IMR-90 (cell line): Measurements from ENCODE around the gene CMTR1. TPM values are rescaled to one million over a fixed set of nuclear protein-coding genes. Genes with fewer than 3 reads are reported as not detected.

Source experiments
- ATAC-seq: fragments of 200-7000 bp; cut with Tn5 transposase; 2 replicates; pipeline ENCODE4 v1.9.1; 2020; ENCODE audit warnings: low read depth, mild to moderate bottlenecking, moderate library complexity
- BruUV-seq: library from RNA; stranded (reverse); fragments of 400-500 nt; replicated peaks from 2 replicates; lab custom pipeline; 2021; lab: Mats Ljungman, UMichigan
- CTCF ChIA-PET: fragments of 300-600 bp; formaldehyde crosslinking; extraction: SDS; loops from one replicate; lab custom pipeline; 2021; ENCODE audit warnings: antibody characterized with exemption; lab: Yijun Ruan, JAX
- POLR2A ChIA-PET: fragments of 300-600 bp; sonication (Branson Sonifier 250); formaldehyde crosslinking; loops from one replicate; lab custom pipeline; 2022; ENCODE audit warnings: antibody characterized with exemption; ENCODE audit not compliant: unreplicated experiment; lab: Charles Lee
- DNase-seq: peaks from one replicate; pipeline ENCODE4 v3.0.0; 2013
- H2AFZ ChIP-seq: replicated peaks from 2 replicates; pipeline ENCODE3; 2013; ENCODE audit warnings: low read length, mild to moderate bottlenecking; ENCODE audit not compliant: poor library complexity
- H2AK5ac ChIP-seq: 2 replicates; pipeline ENCODE4 v1.6.1; 2013; ENCODE audit warnings: low read depth, low read length, inconsistent platforms
- H2AK9ac ChIP-seq: replicated peaks from 2 replicates; pipeline ENCODE3; 2013; ENCODE audit warnings: mild to moderate bottlenecking, low read depth, low read length, moderate library complexity; ENCODE audit not compliant: poor library complexity
- H2BK120ac ChIP-seq: 2 replicates; pipeline ENCODE4 v1.6.1; 2013; ENCODE audit warnings: low read depth, low read length, inconsistent platforms
- H2BK15ac ChIP-seq: 3 replicates; pipeline ENCODE4 v1.6.1; 2013; ENCODE audit warnings: low read depth, low read length, inconsistent platforms
- H2BK20ac ChIP-seq: 2 replicates; pipeline ENCODE4 v1.6.1; 2013; ENCODE audit warnings: low read depth, mild to moderate bottlenecking, inconsistent platforms, low read length, moderate library complexity
- H2BK5ac ChIP-seq: 2 replicates; pipeline ENCODE4 v1.6.1; 2013; ENCODE audit warnings: mild to moderate bottlenecking, low read depth, low read length, inconsistent platforms; ENCODE audit not compliant: poor library complexity, severe bottlenecking
- H3K14ac ChIP-seq: replicated peaks from 2 replicates; pipeline ENCODE4 v1.6.1; 2013; ENCODE audit warnings: low read depth, low read length, inconsistent platforms
- H3K18ac ChIP-seq: 2 replicates; pipeline ENCODE4 v1.6.1; 2013; ENCODE audit warnings: low read depth, low read length, control low read depth
- H3K23ac ChIP-seq: 2 replicates; pipeline ENCODE4 v1.6.1; 2013; ENCODE audit warnings: low read depth, low read length, inconsistent platforms
- H3K27ac ChIP-seq: 2 replicates; pipeline ENCODE4 v1.5.1; 2013; ENCODE audit warnings: mild to moderate bottlenecking, control low read depth, low read length; ENCODE audit not compliant: insufficient read depth
- H3K27me3 ChIP-seq: 2 replicates; pipeline ENCODE4 v1.6.1; 2013; ENCODE audit warnings: low read length; ENCODE audit not compliant: control insufficient read depth, insufficient read depth
- H3K36me3 ChIP-seq: 2 replicates; pipeline ENCODE4 v1.6.1; 2013; ENCODE audit warnings: low read length, mixed read lengths; ENCODE audit not compliant: control insufficient read depth, insufficient read depth
- H3K4ac ChIP-seq: 2 replicates; pipeline ENCODE4 v1.6.1; 2013; ENCODE audit warnings: low read depth, low read length, inconsistent platforms
- H3K4me1 ChIP-seq: 2 replicates; pipeline ENCODE4 v1.6.1; 2013; ENCODE audit warnings: low read length, mixed read lengths; ENCODE audit not compliant: control insufficient read depth, insufficient read depth
- H3K4me2 ChIP-seq: 2 replicates; pipeline ENCODE4 v1.6.1; 2013; ENCODE audit warnings: low read depth, mild to moderate bottlenecking, control low read depth, low read length, moderate library complexity
- H3K4me3 ChIP-seq: 2 replicates; pipeline ENCODE4 v1.5.1; 2013; ENCODE audit warnings: low read depth, mild to moderate bottlenecking, control low read depth, low read length, moderate library complexity; ENCODE audit not compliant: insufficient read depth
- H3K56ac ChIP-seq: 2 replicates; pipeline ENCODE4 v1.6.1; 2013; ENCODE audit warnings: low read length, inconsistent platforms; ENCODE audit not compliant: insufficient read depth; ENCODE audit errors: extremely low read depth
- H3K79me1 ChIP-seq, 2 experiments: 2 replicates each; pipeline ENCODE4 v1.6.1; 2013; ENCODE audit warnings: low read length in 2 of 2, inconsistent platforms in 1 of 2, low read depth in 1 of 2
- H3K9ac ChIP-seq: 2 replicates; pipeline ENCODE4 v1.6.1; 2013; ENCODE audit warnings: low read depth, low read length, control low read depth
- H3K9me1 ChIP-seq: 2 replicates; pipeline ENCODE4 v1.6.1; 2013; ENCODE audit warnings: low read length, inconsistent platforms; ENCODE audit not compliant: insufficient read depth
- H3K9me3 ChIP-seq: 2 replicates; pipeline ENCODE4 v1.6.1; 2013; ENCODE audit warnings: low read length; ENCODE audit not compliant: control insufficient read depth, insufficient read depth
- H4K20me1 ChIP-seq: 2 replicates; pipeline ENCODE4 v1.6.1; 2013; ENCODE audit warnings: low read length, inconsistent platforms; ENCODE audit not compliant: insufficient read depth
- H4K5ac ChIP-seq: 2 replicates; pipeline ENCODE4 v1.6.1; 2013; ENCODE audit warnings: mild to moderate bottlenecking, low read depth, low read length, control low read depth
- H4K8ac ChIP-seq, 2 experiments: 2 replicates each; pipeline ENCODE4 v1.6.1; 2013; ENCODE audit warnings: low read depth in 2 of 2, low read length in 2 of 2, control low read depth in 1 of 2, inconsistent platforms in 1 of 2
- H4K91ac ChIP-seq: 2 replicates; pipeline ENCODE4 v1.6.1; 2013; ENCODE audit warnings: low read depth, low read length, inconsistent platforms; ENCODE audit not compliant: insufficient read depth
- CEBPB ChIP-seq: IDR thresholded peaks from 2 replicates; pipeline ENCODE4 v1.6.1; 2012; ENCODE audit warnings: low read depth, low read length, improper control_type of control experiment
- FOS ChIP-seq: fragments of 150-350 bp; IDR thresholded peaks from 2 replicates; pipeline ENCODE4 v1.6.1; 2016; ENCODE audit warnings: low read depth, low read length
- MAZ ChIP-seq: IDR thresholded peaks from 2 replicates; pipeline ENCODE4 v1.6.1; 2012; ENCODE audit warnings: low read depth, mild to moderate bottlenecking, low read length, improper control_type of control experiment, moderate library complexity, borderline replicate concordance
- RAD21 ChIP-seq: IDR thresholded peaks from 2 replicates; pipeline ENCODE4 v1.6.1; 2012; ENCODE audit warnings: low read length, improper control_type of control experiment
- WGBS, 2 experiments: methylation state at CpG; one replicate each; pipeline versions ENCODE4 v1.1.5 to v1.1.7; 2013; ENCODE audit warnings: missing lambda C conversion rate in 2 of 2; ENCODE audit not compliant: insufficient read length in 1 of 2; ENCODE audit errors: extremely low coverage in 2 of 2; 5-methylcytosine and 5-hydroxymethylcytosine counted together
- dilution Hi-C: fragments of 300-500 bp; cut with HindIII; formaldehyde crosslinking; loops from one replicate; pipeline ENCODE4 v1.14.3; 2018; ENCODE audit warnings: low sequenced_read_pairs; ENCODE audit not compliant: unreplicated experiment
- in situ Hi-C: fragments of 300-500 bp; cut with MboI; formaldehyde crosslinking; loops from 3 replicates; pipeline ENCODE4 v1.14.3; 2019; ENCODE audit warnings: low sequenced_read_pairs, inconsistent platforms, mixed read lengths
- intact Hi-C: fragments of 100-400 bp; cut with micrococcal nuclease; formaldehyde crosslinking; loops from 2 replicates; pipeline ENCODE4 v1.10.0; 2022
- polyA plus RNA-seq, 3 experiments: library from polyadenylated mRNA; depleted of rRNA; stranded (reverse); fragments of >200 nt; gene quantifications; 2 replicates each; pipeline ENCODE4 v1.2.3, GENCODE V29; 2012; ENCODE audit warnings: low replicate concordance in 1 of 3
- total RNA-seq: library from RNA; depleted of rRNA; stranded (reverse); fragments of >200 nt; gene quantifications from 2 replicates; pipeline ENCODE4 v1.2.3, GENCODE V29; 2012

CMTR1 gene
- total and polyA plus RNA-seq, 2 of the 4 experiments (the other 2 are of a cell fraction): 22.6 to 30.1 TPM

DNA sequence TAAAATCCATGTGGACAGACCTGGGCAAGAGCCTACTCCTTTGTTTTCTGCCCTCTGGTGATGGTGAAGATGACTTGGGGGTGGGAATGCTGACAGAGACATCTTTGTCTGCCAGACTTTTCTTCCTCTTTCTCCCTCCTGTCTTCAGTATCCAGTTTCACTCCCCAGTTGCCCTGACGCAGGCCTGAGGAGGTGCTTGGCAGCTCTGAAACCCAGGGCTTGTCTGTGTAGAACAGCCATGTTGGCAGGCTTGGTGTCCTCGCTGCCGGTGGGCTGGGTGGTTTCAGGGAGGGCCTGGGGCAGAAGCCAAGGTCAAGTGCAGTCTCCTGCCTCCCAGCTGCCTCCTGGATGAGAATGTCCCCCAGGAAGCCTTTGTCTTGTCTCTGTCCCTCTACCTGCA is 44.2 kb downstream of the CMTR1 start:
- DNase-seq (no peak), ATAC-seq (no peak)
- Histone ChIP-seq H3K14ac (no peak overlapping the region), H3K9me3 (no peaks in the 10 kb centered on the region), H4K5ac (no peak overlapping the region), H2AK5ac (no peak overlapping the region), H3K18ac (no peak overlapping the region), H3K27me3 (no peaks in the 10 kb centered on the region), H2BK15ac (no peak overlapping the region), H2BK20ac (no peak overlapping the region), H3K23ac (no peak overlapping the region), H3K9ac (no peak overlapping the region), H4K91ac (no peak overlapping the region), H2AFZ (no peak overlapping the region), H2BK120ac (no peak overlapping the region), H3K4me2 (no peak overlapping the region), H3K79me1 (no peaks in the 10 kb centered on the region; a peak in 1 of 4 replicates), H3K27ac (no peak overlapping the region), H4K8ac (no peak overlapping the region), H3K4me1 (no peaks in the 10 kb centered on the region), H2BK5ac (no peak overlapping the region), H3K36me3 (peaks cover 67% of the 10 kb centered on the region), H2AK9ac (no peak overlapping the region), H3K4ac (no peak overlapping the region), H3K4me3 (no peak overlapping the region), H3K9me1 (0 out of 2 replicates have a peak, but pooled peaks cover 2% of the 10 kb centered on the region), H4K20me1 (peaks cover 3% of the 10 kb centered on the region), H3K56ac (no peak overlapping the region)
- in situ Hi-C loops (no loop called here), dilution Hi-C loops (no loop called here), intact Hi-C loops (no loop called here)
- no TSS peak for BruUV-seq
- ChIA-PET POLR2A (no interaction called here), CTCF (no interaction called here)
- WGBS, 2 experiments: no CpG with 5 or more reads among the region's 3 CpGs
- TF ChIP-seq MAZ (no peak), FOS (no peak), RAD21 (no peak), CEBPB (no peak)
